BJ (cell line): ENCODE measurements around the gene TNMD. TPM values are rescaled to one million over a fixed set of nuclear protein-coding genes. Genes with fewer than 3 reads are reported as not detected.

Source experiments
- CTCF ChIA-PET: fragments of 350-600 bp; formaldehyde crosslinking; extraction: SDS; loops from one replicate; lab custom pipeline; 2021; ENCODE audit warnings: antibody characterized with exemption, inconsistent platforms; lab: Yijun Ruan, JAX
- POLR2A ChIA-PET: fragments of 300-600 bp; sonication (Branson Sonifier 250); formaldehyde crosslinking; extraction: SDS; loops from one replicate; lab custom pipeline; 2021; ENCODE audit warnings: antibody characterized with exemption; lab: Charles Lee
- DNase-seq: peaks from one replicate; pipeline ENCODE4 v3.0.0-alpha.2; 2011; ENCODE audit warnings: low read depth
- H3K27me3 ChIP-seq: 2 replicates; pipeline ENCODE4 v1.6.0; 2011; ENCODE audit warnings: low read length; ENCODE audit not compliant: control insufficient read depth, insufficient read depth
- H3K36me3 ChIP-seq: 2 replicates; pipeline ENCODE4 v1.5.1; 2011; ENCODE audit warnings: low read length; ENCODE audit not compliant: control insufficient read depth, insufficient read depth
- H3K4me3 ChIP-seq: 2 replicates; pipeline ENCODE4 v1.5.1; 2011; ENCODE audit warnings: low read depth, mild to moderate bottlenecking, control low read depth, low read length
- CTCF ChIP-seq: IDR thresholded peaks from 2 replicates; pipeline ENCODE4 v1.5.1; 2011; ENCODE audit warnings: low read depth, mild to moderate bottlenecking, control low read depth, inconsistent platforms, low read length, moderate library complexity; ENCODE audit not compliant: insufficient read depth
- polyA plus RNA-seq: library from polyadenylated mRNA; depleted of rRNA; stranded (reverse); fragments of >200 nt; gene quantifications from 2 replicates; pipeline ENCODE4 v1.2.3, GENCODE V29; 2011

The TNMD gene
- polyA plus RNA-seq, 1 experiment = not detected

- H3K4me3 ChIP-seq = no peak overlapping the region
- H3K36me3 ChIP-seq = no peaks in the 10 kb centered on the region
- DNase-seq = no peak
- CTCF ChIA-PET = interaction anchor here (0.8 to 1.6 kb wide), 2 partner anchors 15 to 168 kb away, joined by 3 to 5 read pairs; no protein-coding TSS in a partner anchor
- H3K27me3 ChIP-seq = no peaks in the 10 kb centered on the region
- no peak for TF ChIP-seq CTCF
- POLR2A ChIA-PET = no interaction called here
These were observed 16.0 kb downstream of the TNMD start for GRCh38 chrX:100600758-100601157.

GRCh38 chrX:100606753-100607152 lies 22.0 kb downstream of the TNMD start:
- Histone ChIP-seq H3K4me3 (no peak overlapping the region), H3K36me3 (no peaks in the 10 kb centered on the region), H3K27me3 (no peaks in the 10 kb centered on the region)
- no peak for TF ChIP-seq CTCF
- CTCF ChIA-PET = interaction anchor here (0.9 to 1.1 kb wide), 2 partner anchors 8 to 162 kb away, joined by 3 read pairs; no protein-coding TSS in a partner anchor
- DNase-seq = no peak
- POLR2A ChIA-PET = no interaction called here

- Histone ChIP-seq H3K4me3 (no peak overlapping the region), H3K27me3 (no peaks in the 10 kb centered on the region), H3K36me3 (no peaks in the 10 kb centered on the region)
- no peak for DNase-seq
- no peak for TF ChIP-seq CTCF
- ChIA-PET CTCF (interaction anchor here (1.0 to 1.7 kb wide), 2 partner anchors 61 to 76 kb away, joined by 3 to 5 read pairs; no protein-coding TSS in a partner anchor), POLR2A (no interaction called here)
These were observed 24.9 kb downstream of the TNMD start for GRCh38 chrX:100609591-100609990.

DNA sequence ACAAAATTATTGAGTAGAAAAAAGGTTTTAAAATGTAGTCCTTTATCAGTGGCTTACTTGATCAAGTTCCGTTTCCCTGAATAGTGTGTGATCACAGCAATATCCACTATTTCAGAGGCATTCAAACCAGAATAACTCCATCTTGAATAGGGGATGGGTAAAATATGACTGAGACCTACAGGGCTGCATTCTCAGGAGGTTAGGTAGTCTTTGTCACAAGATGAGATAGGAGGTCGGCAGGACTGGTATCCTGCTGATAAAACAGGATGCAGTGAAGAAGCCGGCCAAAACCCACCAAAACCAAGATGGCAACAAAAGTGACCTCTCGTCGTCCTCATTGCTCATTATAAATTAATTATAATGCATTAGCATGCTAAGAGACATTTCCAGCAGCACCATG lies 27.2 kb downstream of the TNMD start:
- DNase-seq = no peak
- H3K36me3 ChIP-seq = no peaks in the 10 kb centered on the region
- no peaks in the 10 kb centered on the region for H3K27me3 ChIP-seq
- H3K4me3 ChIP-seq = no peak overlapping the region
- ChIA-PET CTCF (no interaction called here), POLR2A (no interaction called here)
- TF ChIP-seq CTCF = no peak

- no peaks in the 10 kb centered on the region for H3K27me3 ChIP-seq
- TF ChIP-seq CTCF = peak; percentile 63
- ChIA-PET CTCF (interaction anchor here (0.6 to 2.6 kb wide), 16 partner anchors 9 to 154 kb away, joined by 3 to 18 read pairs (median 5); partner anchors contain the start of gene TSPAN6), POLR2A (no interaction called here)
- peak; percentile 17 for DNase-seq
- no peaks in the 10 kb centered on the region for H3K36me3 ChIP-seq
- no peak overlapping the region for H3K4me3 ChIP-seq
These were observed 30.3 kb downstream of the TNMD start for GRCh38 chrX:100615005-100615404.
